HG02642 (cell line): ENCODE results near the gene SLIRP.
"Not testable (repeated sequence)": the region's sequence is repeated elsewhere in the genome, so short reads cannot be mapped to it uniquely, and the experiment has no call there.

ENCODE experiments used
- ATAC-seq: cut with Tn5 transposase; IDR thresholded peaks from one replicate; pipeline ENCODE4 v1.9.1; 2021; ENCODE audit warnings: mild to moderate bottlenecking; ENCODE audit not compliant: unreplicated experiment, poor library complexity

The SLIRP gene

DNA sequence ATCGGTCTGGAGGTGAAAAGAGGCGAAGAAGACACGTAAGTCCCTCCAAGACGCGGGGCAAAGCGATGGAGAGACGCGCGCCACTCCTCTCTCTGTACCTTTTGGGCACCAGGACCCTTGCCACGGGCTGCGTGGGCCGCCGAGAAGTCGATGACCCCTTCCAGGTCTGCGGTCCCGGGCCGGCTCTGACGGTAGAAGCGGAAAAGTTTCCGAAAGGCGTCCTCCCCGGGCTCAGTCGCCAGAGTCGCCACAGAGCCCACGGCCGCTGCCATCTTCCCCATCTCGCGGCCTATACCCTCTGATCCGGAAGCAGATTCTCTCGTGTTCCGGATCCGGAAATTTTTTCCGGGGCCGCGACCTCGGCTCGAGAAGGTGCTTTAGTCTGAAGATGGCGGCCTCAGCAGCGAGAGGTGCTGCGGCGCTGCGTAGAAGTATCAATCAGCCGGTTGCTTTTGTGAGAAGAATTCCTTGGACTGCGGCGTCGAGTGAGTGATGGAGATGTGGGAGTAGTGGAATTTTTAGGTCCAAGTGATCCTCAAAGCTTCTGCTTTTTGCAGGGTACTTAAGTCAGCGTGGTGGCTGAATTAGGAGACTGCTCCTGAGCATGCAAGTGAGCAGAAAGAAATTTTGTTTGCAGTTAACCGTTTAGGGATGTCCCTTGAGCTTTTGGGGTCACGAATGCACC, at the start of gene SLIRP, which contains the start of gene ALKBH1:
TSS of gene SLIRP (plus strand) at position 380 of the 685 bp plus-strand sequence. CDS start at position 389, 9 bp downstream.
TSS of gene ALKBH1 (minus strand) at position 300 of the 685 bp plus-strand sequence. CDS start at position 281, 19 bp downstream.
- ATAC-seq, result peak; percentile 98

DNA sequence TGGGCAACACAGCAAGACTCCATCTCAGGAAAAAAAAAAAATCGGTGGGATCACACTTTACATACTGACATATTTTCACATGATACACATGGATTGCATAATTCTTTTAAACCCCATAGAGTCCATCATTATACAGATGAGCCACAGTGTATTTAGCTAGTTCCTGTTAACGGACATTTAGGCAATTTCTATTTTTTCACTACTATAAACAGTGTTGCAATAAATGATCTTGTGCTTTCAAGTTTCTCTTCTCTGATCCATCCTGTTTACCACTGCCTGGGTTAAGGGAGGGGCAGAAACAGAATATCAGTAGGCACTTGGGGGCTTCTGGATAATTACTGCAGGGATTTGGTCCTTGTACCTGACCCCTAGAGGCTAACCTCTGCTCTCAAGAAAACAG, 48.1 kb upstream of the SLIRP start:
- no peak for ATAC-seq

DNA sequence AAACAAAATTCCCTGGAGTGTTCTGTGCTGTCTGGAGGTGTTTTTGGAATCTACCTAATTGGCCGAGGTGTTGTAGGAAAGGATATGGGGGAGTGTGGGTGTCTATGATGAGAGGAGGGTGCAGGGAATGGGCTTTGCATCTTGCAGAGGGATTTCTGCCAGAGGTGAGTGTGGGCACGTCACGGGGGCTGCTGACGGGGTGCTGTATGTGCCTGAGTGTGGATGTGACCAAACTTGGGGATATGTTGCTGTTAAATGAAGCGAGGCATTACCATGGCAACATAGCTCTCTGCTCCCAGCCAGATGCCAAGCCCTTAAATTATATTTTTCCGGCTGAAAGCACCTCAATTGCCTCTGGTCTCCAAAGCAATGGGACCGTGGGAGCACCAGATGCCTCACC, 47.1 kb upstream of the SLIRP start:
- ATAC-seq, result no peak

- not testable (repeated sequence) for ATAC-seq
These were observed 46.3 kb upstream of the SLIRP start for GRCh38 chr14:77661562-77661961.

DNA sequence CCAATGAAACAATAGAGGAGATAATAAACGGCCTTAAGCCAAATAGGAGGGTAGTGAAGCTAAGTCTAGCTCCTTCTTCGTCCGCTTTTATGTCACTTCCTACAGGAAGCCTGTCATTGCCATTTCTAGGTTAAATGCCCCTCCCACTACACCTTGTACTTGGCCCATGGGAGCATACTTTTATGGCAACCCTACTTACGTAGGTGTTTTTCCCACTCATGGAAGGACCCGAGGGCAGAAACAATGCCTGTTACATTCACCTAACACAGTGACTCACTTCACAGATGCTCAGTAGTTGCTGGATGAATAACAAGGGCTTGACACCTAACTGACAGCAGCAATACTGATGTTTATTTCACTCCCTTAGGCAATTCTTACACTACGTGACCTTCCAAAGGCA, 44.6 kb upstream of the SLIRP start:
- ATAC-seq, result no peak

- no peak for ATAC-seq
These were observed 40.6 kb upstream of the SLIRP start for GRCh38 chr14:77667331-77667730.

GRCh38 chr14:77673193-77673592, 34.7 kb upstream of the SLIRP start:
- no peak for ATAC-seq

- ATAC-seq, result no peak
These were observed 33.0 kb upstream of the SLIRP start for GRCh38 chr14:77674931-77675330.

GRCh38 chr14:77681196-77682157, 26.4 kb upstream of the SLIRP start:
- no peak for ATAC-seq

GRCh38 chr14:77682158-77682553, 25.7 kb upstream of the SLIRP start:
- no peak for ATAC-seq

GRCh38 chr14:77691259-77691658, 16.6 kb upstream of the SLIRP start:
- ATAC-seq, result no peak

GRCh38 chr14:77707355-77707723, 564 bp upstream of the SLIRP start:
- ATAC-seq, result peak; percentile 30

GRCh38 chr14:77708749-77709148, 846 bp downstream of the SLIRP start:
- no peak for ATAC-seq

GRCh38 chr14:77709412-77709811, 1.5 kb downstream of the SLIRP start:
- ATAC-seq, result no peak

- no peak for ATAC-seq
These were observed 2.5 kb downstream of the SLIRP start for GRCh38 chr14:77710364-77710763.

GRCh38 chr14:77714926-77715325, 7.0 kb downstream of the SLIRP start:
- ATAC-seq, result no peak

DNA sequence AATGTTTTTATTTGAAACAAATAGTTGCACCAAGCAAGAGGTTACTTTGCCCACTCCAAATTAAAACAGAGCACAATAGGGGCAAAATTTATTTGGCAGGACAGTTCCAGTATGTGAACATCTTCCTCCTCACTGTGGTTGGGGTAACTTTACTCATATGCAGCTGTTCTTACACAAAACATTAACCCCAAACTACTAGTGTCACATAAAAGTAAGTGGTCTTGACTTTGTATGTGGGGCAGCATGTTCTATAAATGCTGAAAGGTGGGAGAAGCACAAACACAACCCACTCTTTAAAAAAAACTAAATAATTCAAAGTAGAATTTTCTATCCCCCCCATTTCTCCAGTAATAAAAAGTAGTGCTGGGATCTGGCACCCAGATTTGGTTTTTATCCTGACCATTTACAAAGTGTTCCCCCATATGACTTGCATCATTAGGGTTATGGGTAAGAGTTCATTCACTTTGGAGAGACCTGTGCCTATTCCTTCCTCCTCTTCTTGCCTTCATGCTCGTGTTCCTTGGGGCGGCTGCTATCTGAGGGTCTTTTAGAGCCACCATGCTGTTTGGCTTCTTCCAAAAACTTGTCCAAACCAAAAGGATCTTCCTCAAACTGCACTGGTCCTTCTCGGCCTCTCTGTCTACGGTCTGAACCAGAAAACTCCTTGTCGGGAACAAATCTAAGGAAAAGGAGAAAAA, 9.9 kb downstream of the SLIRP start:
- ATAC-seq, result no peak

- ATAC-seq, result no peak
These were observed 13.5 kb downstream of the SLIRP start for GRCh38 chr14:77721437-77721836.

DNA sequence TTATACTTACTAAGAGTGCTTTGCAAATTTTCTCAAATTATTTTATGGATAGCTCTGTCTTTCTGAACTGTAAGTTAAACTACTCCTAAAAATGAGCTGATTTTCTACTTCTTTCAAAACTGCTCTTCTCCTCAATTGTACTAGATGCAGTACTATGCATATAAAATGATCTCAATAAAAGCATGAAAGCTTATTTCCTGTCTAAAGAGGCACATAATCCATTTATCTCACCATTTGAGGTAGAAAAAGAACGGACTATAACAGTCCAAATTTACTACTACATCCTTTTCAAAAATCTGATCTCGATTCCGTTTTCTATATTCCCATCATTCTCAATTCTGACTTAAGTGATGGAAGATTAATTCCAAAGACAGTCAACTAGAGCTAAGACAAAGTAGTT, 14.4 kb downstream of the SLIRP start:
- ATAC-seq, result no peak

GRCh38 chr14:77730976-77731497, 23.1 kb downstream of the SLIRP start:
- no peak for ATAC-seq
